ENCODE data around the gene UTP4.

The UTP4 gene

DNA sequence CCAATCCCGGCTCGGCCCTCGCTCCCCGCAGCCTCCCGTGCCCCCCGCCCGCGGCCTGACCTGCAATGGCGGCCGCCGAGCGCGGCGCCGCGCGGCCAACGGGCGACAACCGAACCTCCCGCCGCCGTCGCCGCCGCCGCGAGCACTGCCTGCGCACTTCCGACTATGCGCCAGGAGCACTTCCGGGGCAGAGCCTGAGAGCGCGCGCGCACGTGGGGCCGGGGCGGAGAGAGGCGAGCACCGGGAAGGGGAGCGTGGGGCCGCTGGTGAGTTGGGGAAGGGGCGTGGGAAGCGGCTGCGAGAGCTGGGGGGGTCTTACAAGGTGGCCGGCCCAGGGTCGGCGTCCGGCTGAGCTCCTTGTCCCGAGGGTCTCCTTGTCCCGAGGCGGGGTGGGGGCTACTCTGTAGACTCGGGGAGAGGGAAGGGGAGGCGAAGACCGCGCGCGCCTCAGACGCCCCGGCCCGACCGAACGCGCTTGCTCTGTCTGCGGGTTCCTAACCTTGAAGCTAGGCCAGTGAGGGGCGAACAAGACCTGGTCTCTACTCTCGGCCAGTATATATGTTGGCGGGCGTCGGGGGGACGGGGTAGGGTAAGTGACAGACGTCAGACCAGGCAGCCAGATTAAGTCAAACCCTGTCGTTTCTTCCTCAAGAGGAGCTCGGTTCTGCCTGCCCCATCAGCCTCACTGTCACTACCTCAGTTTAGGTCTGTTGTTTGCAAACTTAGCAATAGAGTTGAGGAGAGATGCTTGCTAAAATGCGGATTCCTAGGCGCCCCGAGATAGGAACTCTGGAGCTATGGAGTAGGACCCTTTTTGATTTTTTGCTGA lies at the start of gene UTP4, which contains the start of gene CHTF8:
Gene UTP4, plus strand, starts transcription at position 226 of the 829 bp plus-strand sequence. CDS start 811 bp downstream, outside the sequence.
Gene CHTF8, minus strand, starts transcription at position 165 of the 829 bp plus-strand sequence. CDS start 11,130 bp downstream, outside the sequence.
- Histone ChIP-seq H3K27me3 (ENCODE audit: control insufficient read depth in 1 of 2, insufficient read depth in 2 of 2, low read length in 2 of 2) (no peaks in the 10 kb centered on the region), H3K9me3 (ENCODE audit: low read length) (no peaks in the 10 kb centered on the region), H3K9ac (ENCODE audit: low read length) (peak within 1 kb of the TSS; percentile 72), H3K4me3 (ENCODE audit: low read depth in 1 of 2, low read length in 2 of 2) (peak within 1 kb of the TSS; percentile 72 to 89), H3K4me1 (ENCODE audit: insufficient read depth, low read length) (peaks cover 20% of the 10 kb centered on the region), H3K27ac (ENCODE audit: low read depth, low read length) (peak within 1 kb of the TSS; percentile 73), H3K36me3 (ENCODE audit: insufficient read depth, low read length) (peaks cover 10% of the 10 kb centered on the region)

DNA sequence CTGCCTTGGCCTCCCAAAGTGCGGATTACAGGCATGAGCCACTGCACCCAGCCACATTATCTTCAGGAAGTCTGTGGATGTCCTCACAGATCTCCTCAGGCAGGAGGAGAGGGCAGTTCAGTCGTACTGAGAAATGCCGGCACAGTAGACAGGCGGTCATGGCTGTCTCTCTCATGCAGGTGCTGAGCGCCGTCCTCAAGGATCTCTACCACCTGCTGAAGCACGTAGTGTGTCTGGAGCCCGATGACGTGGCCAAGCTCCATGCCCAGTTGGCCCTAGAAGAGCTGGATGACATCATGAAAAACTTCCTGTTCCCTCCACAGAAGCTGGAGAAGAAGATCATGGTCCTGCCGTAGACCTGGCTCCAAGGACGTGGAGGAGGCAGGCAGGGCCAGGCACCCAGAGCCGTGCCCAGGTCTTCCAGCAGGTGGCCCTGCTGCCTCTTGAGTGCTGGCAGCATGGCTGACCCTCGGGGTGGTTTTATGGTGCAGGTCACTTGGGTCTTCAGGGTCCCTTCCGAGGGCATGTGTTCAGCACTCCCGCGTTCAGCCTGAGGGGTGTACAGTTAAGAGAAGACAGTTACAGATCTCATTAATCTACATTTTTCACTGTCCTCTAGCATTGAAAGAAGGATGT lies 49.0 kb upstream of the UTP4 start:
- no peak overlapping the region for H3K9ac ChIP-seq (ENCODE audit: low read length)
- no peaks in the 10 kb centered on the region for H3K4me1 ChIP-seq (ENCODE audit: insufficient read depth, low read length)
- no peak overlapping the region for H3K4me3 ChIP-seq (ENCODE audit: low read depth in 1 of 2, low read length in 2 of 2)
- no peaks in the 10 kb centered on the region for H3K27me3 ChIP-seq (ENCODE audit: control insufficient read depth in 1 of 2, insufficient read depth in 2 of 2, low read length in 2 of 2)
- no peaks in the 10 kb centered on the region for H3K9me3 ChIP-seq (ENCODE audit: low read length)
- no peak overlapping the region for H3K27ac ChIP-seq (ENCODE audit: low read depth, low read length)
- peaks cover 7% of the 10 kb centered on the region for H3K36me3 ChIP-seq (ENCODE audit: insufficient read depth, low read length)

DNA sequence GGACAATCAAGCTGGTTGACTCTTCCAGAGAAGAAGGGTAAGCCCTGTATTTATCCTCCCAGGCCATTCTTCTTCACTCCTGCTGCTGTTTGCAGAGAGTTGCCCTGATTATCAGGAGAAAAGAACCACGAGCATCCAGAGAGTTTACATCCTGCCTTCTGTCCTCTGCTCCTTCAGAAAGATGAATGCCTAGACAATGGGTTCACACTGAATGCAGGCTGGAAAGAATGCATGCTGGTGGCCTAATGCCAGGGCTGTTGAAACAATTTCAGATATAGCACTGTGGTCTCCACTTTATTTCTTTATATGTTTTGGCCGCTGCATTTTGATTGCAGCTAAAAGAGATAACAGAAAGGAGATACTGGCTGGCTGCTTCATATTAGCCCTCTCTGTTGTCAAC lies 48.2 kb upstream of the UTP4 start:
- Histone ChIP-seq H3K36me3 (ENCODE audit: insufficient read depth, low read length) (peaks cover 7% of the 10 kb centered on the region), H3K4me1 (ENCODE audit: insufficient read depth, low read length) (no peaks in the 10 kb centered on the region), H3K9ac (ENCODE audit: low read length) (no peak overlapping the region), H3K27me3 (ENCODE audit: control insufficient read depth in 1 of 2, insufficient read depth in 2 of 2, low read length in 2 of 2) (no peaks in the 10 kb centered on the region), H3K9me3 (ENCODE audit: low read length) (no peaks in the 10 kb centered on the region), H3K27ac (ENCODE audit: low read depth, low read length) (no peak overlapping the region), H3K4me3 (ENCODE audit: low read depth in 1 of 2, low read length in 2 of 2) (no peak overlapping the region)

GRCh38 chr16:69085032-69085695 lies 47.3 kb upstream of the UTP4 start:
- Histone ChIP-seq H3K27me3 (ENCODE audit: control insufficient read depth in 1 of 2, insufficient read depth in 2 of 2, low read length in 2 of 2) (no peaks in the 10 kb centered on the region), H3K27ac (ENCODE audit: low read depth, low read length) (no peak overlapping the region), H3K9ac (ENCODE audit: low read length) (no peak overlapping the region), H3K4me3 (ENCODE audit: low read depth in 1 of 2, low read length in 2 of 2) (no peak overlapping the region), H3K4me1 (ENCODE audit: insufficient read depth, low read length) (no peaks in the 10 kb centered on the region), H3K36me3 (ENCODE audit: insufficient read depth, low read length) (peaks cover 7% of the 10 kb centered on the region), H3K9me3 (ENCODE audit: low read length) (no peaks in the 10 kb centered on the region)

GRCh38 chr16:69087161-69087581 lies 45.3 kb upstream of the UTP4 start:
- no peaks in the 10 kb centered on the region for H3K9me3 ChIP-seq (ENCODE audit: low read length)
- H3K4me1 ChIP-seq (ENCODE audit: insufficient read depth, low read length): no peaks in the 10 kb centered on the region
- no peak overlapping the region for H3K4me3 ChIP-seq (ENCODE audit: low read depth in 1 of 2, low read length in 2 of 2)
- no peak overlapping the region for H3K27ac ChIP-seq (ENCODE audit: low read depth, low read length)
- H3K9ac ChIP-seq (ENCODE audit: low read length): no peak overlapping the region
- H3K36me3 ChIP-seq (ENCODE audit: insufficient read depth, low read length): peaks cover 7% of the 10 kb centered on the region
- no peaks in the 10 kb centered on the region for H3K27me3 ChIP-seq (ENCODE audit: control insufficient read depth in 1 of 2, insufficient read depth in 2 of 2, low read length in 2 of 2)

DNA sequence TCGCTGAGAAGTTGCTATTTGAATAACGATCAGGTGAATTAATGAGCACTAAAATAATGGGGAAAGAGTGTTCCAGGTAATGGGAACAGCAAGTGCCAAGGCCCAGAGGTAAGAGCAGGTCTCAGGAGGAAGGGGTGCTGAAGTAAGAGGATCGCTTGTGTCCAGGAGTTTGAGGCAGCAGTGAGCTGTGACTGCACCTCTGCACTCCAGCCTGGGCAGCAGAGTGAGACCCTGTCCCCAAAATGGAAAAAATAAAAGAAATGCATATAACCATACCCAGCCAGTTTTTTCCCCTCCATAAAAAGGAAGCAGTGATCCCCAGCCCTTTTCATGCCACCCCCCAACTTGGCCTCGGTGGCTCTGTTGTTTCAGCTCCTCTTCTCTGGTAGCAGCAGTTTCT lies 43.8 kb upstream of the UTP4 start:
- Histone ChIP-seq H3K27me3 (ENCODE audit: control insufficient read depth in 1 of 2, insufficient read depth in 2 of 2, low read length in 2 of 2) (no peaks in the 10 kb centered on the region), H3K4me1 (ENCODE audit: insufficient read depth, low read length) (no peaks in the 10 kb centered on the region), H3K9ac (ENCODE audit: low read length) (no peak overlapping the region), H3K36me3 (ENCODE audit: insufficient read depth, low read length) (peaks cover 7% of the 10 kb centered on the region), H3K27ac (ENCODE audit: low read depth, low read length) (no peak overlapping the region), H3K9me3 (ENCODE audit: low read length) (no peaks in the 10 kb centered on the region), H3K4me3 (ENCODE audit: low read depth in 1 of 2, low read length in 2 of 2) (no peak overlapping the region)

GRCh38 chr16:69089091-69089910 lies 43.1 kb upstream of the UTP4 start:
- H3K4me1 ChIP-seq (ENCODE audit: insufficient read depth, low read length): no peaks in the 10 kb centered on the region
- no peak overlapping the region for H3K27ac ChIP-seq (ENCODE audit: low read depth, low read length)
- no peaks in the 10 kb centered on the region for H3K27me3 ChIP-seq (ENCODE audit: control insufficient read depth in 1 of 2, insufficient read depth in 2 of 2, low read length in 2 of 2)
- no peaks in the 10 kb centered on the region for H3K9me3 ChIP-seq (ENCODE audit: low read length)
- no peak overlapping the region for H3K9ac ChIP-seq (ENCODE audit: low read length)
- H3K4me3 ChIP-seq (ENCODE audit: low read depth in 1 of 2, low read length in 2 of 2): no peak overlapping the region
- peaks cover 2% of the 10 kb centered on the region for H3K36me3 ChIP-seq (ENCODE audit: insufficient read depth, low read length)

DNA sequence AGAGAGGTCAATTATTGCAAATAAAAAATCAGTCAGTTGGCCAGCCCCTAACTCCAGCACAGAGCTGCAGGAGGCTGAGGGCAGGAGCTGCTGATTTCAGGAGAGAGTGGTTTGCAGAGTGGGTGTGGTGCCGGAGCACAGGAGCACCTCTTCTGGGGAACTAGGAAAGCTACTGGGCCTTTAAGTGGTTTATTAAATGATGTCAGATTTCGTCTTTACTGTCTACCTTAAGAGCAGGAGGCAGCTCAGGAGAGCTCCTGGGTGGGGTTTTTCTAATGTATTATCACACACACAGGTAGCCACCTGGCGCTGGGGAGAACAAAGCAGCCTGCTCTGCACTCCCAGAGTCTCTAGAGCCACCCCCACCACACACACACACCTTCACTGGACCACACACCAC lies 38.5 kb upstream of the UTP4 start:
- Histone ChIP-seq H3K27ac (ENCODE audit: low read depth, low read length) (no peak overlapping the region), H3K9me3 (ENCODE audit: low read length) (no peaks in the 10 kb centered on the region), H3K9ac (ENCODE audit: low read length) (no peak overlapping the region), H3K36me3 (ENCODE audit: insufficient read depth, low read length) (no peaks in the 10 kb centered on the region), H3K4me3 (ENCODE audit: low read depth in 1 of 2, low read length in 2 of 2) (no peak overlapping the region), H3K27me3 (ENCODE audit: control insufficient read depth in 1 of 2, insufficient read depth in 2 of 2, low read length in 2 of 2) (no peaks in the 10 kb centered on the region), H3K4me1 (ENCODE audit: insufficient read depth, low read length) (no peaks in the 10 kb centered on the region)

GRCh38 chr16:69094501-69094900 lies 37.9 kb upstream of the UTP4 start:
- H3K9ac ChIP-seq (ENCODE audit: low read length): no peak overlapping the region
- H3K27me3 ChIP-seq (ENCODE audit: control insufficient read depth in 1 of 2, insufficient read depth in 2 of 2, low read length in 2 of 2): no peaks in the 10 kb centered on the region
- no peak overlapping the region for H3K4me3 ChIP-seq (ENCODE audit: low read depth in 1 of 2, low read length in 2 of 2)
- no peaks in the 10 kb centered on the region for H3K4me1 ChIP-seq (ENCODE audit: insufficient read depth, low read length)
- no peaks in the 10 kb centered on the region for H3K36me3 ChIP-seq (ENCODE audit: insufficient read depth, low read length)
- no peak overlapping the region for H3K27ac ChIP-seq (ENCODE audit: low read depth, low read length)
- no peaks in the 10 kb centered on the region for H3K9me3 ChIP-seq (ENCODE audit: low read length)

DNA sequence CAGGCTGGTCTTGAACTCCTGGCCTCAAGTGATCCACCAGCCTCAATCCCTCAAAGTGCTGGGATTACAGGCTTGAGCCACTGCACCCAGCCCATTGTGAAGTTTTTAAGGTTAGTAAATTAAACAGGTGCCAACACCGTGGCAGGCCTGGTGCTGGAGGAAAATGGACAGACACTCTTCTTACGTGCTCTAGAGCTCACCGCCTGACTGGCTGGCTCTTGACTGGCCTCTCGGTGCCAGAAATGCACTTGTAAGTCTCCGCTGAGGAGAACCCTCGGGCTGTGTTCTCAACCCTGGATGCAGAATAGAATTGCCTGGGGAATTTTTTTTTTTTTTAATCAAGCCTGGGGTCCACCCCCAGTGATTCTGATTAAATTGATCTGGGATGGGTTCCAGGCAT lies 37.3 kb upstream of the UTP4 start:
- Histone ChIP-seq H3K36me3 (ENCODE audit: insufficient read depth, low read length) (no peaks in the 10 kb centered on the region), H3K27me3 (ENCODE audit: control insufficient read depth in 1 of 2, insufficient read depth in 2 of 2, low read length in 2 of 2) (no peaks in the 10 kb centered on the region), H3K9me3 (ENCODE audit: low read length) (no peaks in the 10 kb centered on the region), H3K27ac (ENCODE audit: low read depth, low read length) (no peak overlapping the region), H3K4me3 (ENCODE audit: low read depth in 1 of 2, low read length in 2 of 2) (no peak overlapping the region), H3K9ac (ENCODE audit: low read length) (no peak overlapping the region), H3K4me1 (ENCODE audit: insufficient read depth, low read length) (no peaks in the 10 kb centered on the region)
